GM12878 (cell line): ENCODE results near the gene GRIN3A. TPM values are rescaled to one million over a fixed set of nuclear protein-coding genes. Genes with fewer than 3 reads are reported as not detected.

Experiments
- ATAC-seq: fragments of 200-7000 bp; cut with Tn5 transposase; 3 replicates; pipeline ENCODE4 v1.9.1; 2020; ENCODE audit warnings: mild to moderate bottlenecking, moderate library complexity
- BruUV-seq: library from RNA; stranded (reverse); fragments of 400-500 nt; replicated peaks from 2 replicates; lab custom pipeline; 2021; lab: Mats Ljungman, UMichigan
- CTCF ChIA-PET: fragments of 300-600 bp; sonication (Branson Sonifier 250); formaldehyde crosslinking; extraction: SDS; loops from one replicate; lab custom pipeline; 2021; ENCODE audit warnings: inconsistent platforms; lab: Yijun Ruan, JAX
- POLR2A ChIA-PET: fragments of 350-600 bp; formaldehyde crosslinking; extraction: SDS; loops from one replicate; lab custom pipeline; 2021; ENCODE audit warnings: inconsistent platforms; lab: Charles Lee
- RAD21 ChIA-PET: fragments of 300-600 bp; sonication (Branson Sonifier 250); formaldehyde crosslinking; loops from one replicate; lab custom pipeline; 2023; ENCODE audit warnings: antibody characterized with exemption; ENCODE audit not compliant: unreplicated experiment; lab: Charles Lee
- SMC1A ChIA-PET: fragments of 300-600 bp; sonication (Branson Sonifier 250); formaldehyde crosslinking; loops from one replicate; lab custom pipeline; 2023; ENCODE audit not compliant: unreplicated experiment, uncharacterized antibody; lab: Charles Lee
- DNase-seq: peaks from one replicate; pipeline ENCODE4 v3.0.0-alpha.2; 2011; ENCODE audit warnings: low read depth, low spot score
- FAIRE-seq: peaks from 3 replicates; lab custom pipeline; 2011; peaks lifted over from hg19 to GRCh38; lab: Jason Lieb, UNC
- H2AFZ ChIP-seq: 2 replicates; pipeline ENCODE4 v1.6.0; 2011; ENCODE audit warnings: low read depth, low read length, control low read depth; ENCODE audit not compliant: control insufficient read depth
- H3K27ac ChIP-seq: 2 replicates; pipeline ENCODE4 v1.5.1; 2011; ENCODE audit warnings: control low read depth; ENCODE audit not compliant: control insufficient read depth, insufficient read depth
- H3K27me3 ChIP-seq, 2 experiments: replicated peaks in 1 of 2; 2 replicates each; pipeline versions ENCODE4 v1.6.0 to v1.6.1; 2011; ENCODE audit warnings: low read length in 1 of 2; ENCODE audit not compliant: control insufficient read depth in 2 of 2, insufficient read depth in 2 of 2
- H3K36me3 ChIP-seq, 2 experiments: 2 replicates each; pipeline ENCODE4 v1.5.1; 2011; ENCODE audit warnings: low read length in 1 of 2; ENCODE audit not compliant: control insufficient read depth in 2 of 2, insufficient read depth in 2 of 2
- H3K4me1 ChIP-seq: 2 replicates; pipeline ENCODE4 v1.6.1; 2011; ENCODE audit warnings: mild to moderate bottlenecking, low read length, moderate library complexity, mixed read lengths; ENCODE audit not compliant: control insufficient read depth, insufficient read depth
- H3K4me2 ChIP-seq: 2 replicates; pipeline ENCODE4 v1.6.0; 2011; ENCODE audit warnings: control low read depth; ENCODE audit not compliant: control insufficient read depth, insufficient read depth
- H3K4me3 ChIP-seq: fragments of 200-600 bp; sonication (generic); 2 replicates; pipeline ENCODE4 v1.5.1; 2016
- H3K79me2 ChIP-seq: 2 replicates; pipeline ENCODE4 v1.6.0; 2011; ENCODE audit warnings: low read length; ENCODE audit not compliant: control insufficient read depth, insufficient read depth
- H3K9ac ChIP-seq: 2 replicates; pipeline ENCODE4 v1.8.0; 2011; ENCODE audit warnings: low read length, control low read depth, mixed read lengths; ENCODE audit not compliant: control insufficient read depth, insufficient read depth
- H3K9me3 ChIP-seq: replicated peaks from 3 replicates; pipeline ENCODE4 v1.5.1; 2011; ENCODE audit warnings: mild to moderate bottlenecking, low read length; ENCODE audit not compliant: control insufficient read depth, insufficient read depth
- H4K20me1 ChIP-seq: 2 replicates; pipeline ENCODE4 v1.6.0; 2011; ENCODE audit not compliant: control insufficient read depth, insufficient read depth
- IKZF1 ChIP-seq: fragments of 450-650 bp; conservative IDR thresholded peaks from 2 replicates; pipeline ENCODE4 v1.6.1; 2017; ENCODE audit warnings: antibody characterized with exemption, mild to moderate bottlenecking
- KAT2A ChIP-seq: conservative IDR thresholded peaks from 2 replicates; pipeline ENCODE4 v1.6.1; 2011; ENCODE audit warnings: low read depth, low read length; ENCODE audit not compliant: control insufficient read depth
- NR2C1 ChIP-seq: fragments of 450-650 bp; IDR thresholded peaks from 2 replicates; pipeline ENCODE4 v1.6.1; 2017; ENCODE audit warnings: antibody characterized with exemption, mild to moderate bottlenecking, moderate library complexity
- PAX5 ChIP-seq: IDR thresholded peaks from 2 replicates; pipeline ENCODE4 v1.6.1; 2011; ENCODE audit warnings: low read depth, low read length, borderline replicate concordance
- RCOR1 ChIP-seq: conservative IDR thresholded peaks from 2 replicates; pipeline ENCODE4 v1.6.1; 2012; ENCODE audit warnings: low read depth, low read length, improper control_type of control experiment
- SIN3A ChIP-seq: IDR thresholded peaks from 2 replicates; pipeline ENCODE4 v1.6.1; 2012; ENCODE audit warnings: low read depth, low read length, improper control_type of control experiment
- TCF3 ChIP-seq: IDR thresholded peaks from 2 replicates; pipeline ENCODE4 v1.6.1; 2012; ENCODE audit warnings: low read depth, mild to moderate bottlenecking, low read length, borderline replicate concordance; ENCODE audit not compliant: insufficient read depth
- WGBS: methylation state at CpG from one replicate; pipeline ENCODE4 v1.1.6; 2016; ENCODE audit warnings: low lambda C conversion rate; ENCODE audit not compliant: insufficient replicate concordance, insufficient coverage; ENCODE audit errors: missing lambda C conversion rate; 5-methylcytosine and 5-hydroxymethylcytosine counted together
- in situ Hi-C: fragments of 300-500 bp; cut with MboI; formaldehyde crosslinking; loops from 9 replicates; pipeline ENCODE4 v1.14.3; 2018; ENCODE audit warnings: mixed read lengths
- intact Hi-C: fragments of 100-400 bp; cut with micrococcal nuclease; formaldehyde crosslinking; loops from one replicate; pipeline ENCODE4 v1.14.2; 2022; ENCODE audit not compliant: unreplicated experiment
- polyA plus RNA-seq, 11 experiments: library from polyadenylated mRNA; depleted of rRNA in 4 of 11; unstranded in 6 of 11; stranded (reverse) in 5 of 11; fragments of >200 nt; fragmentation: Nextera tagmentation in 4 of 11; fragmentation: Illumina TruSeq in 1 of 11; extraction: Ambion mirVana in 4 of 11; extraction: Trizol in 1 of 11; gene quantifications; 1 replicate in 1 of 11; 2 replicates in 10 of 11; pipeline versions ENCODE4 v1.2.1 to v1.2.3, GENCODE V29; 2011 to 2016; ENCODE audit warnings: inconsistent platforms in 2 of 11, missing spikeins in 2 of 11, low read depth in 1 of 11
- total RNA-seq, 4 experiments: library from RNA; depleted of rRNA in 3 of 4; stranded (reverse); fragments of >200 nt in 3 of 4; fragmentation: Illumina TruSeq in 1 of 4; extraction: Trizol in 1 of 4; gene quantifications; 2 replicates each; pipeline versions ENCODE4 v1.2.1 to v1.2.3, GENCODE V29; 2013 to 2021
- TF ChIP-seq, protein P1 (sequence below): fragments of 450-650 bp; IDR thresholded peaks from 2 replicates; pipeline ENCODE4 v1.6.1; 2018; ENCODE audit warnings: borderline replicate concordance, mild to moderate bottlenecking; ENCODE audit not compliant: partially characterized antibody
- TF ChIP-seq, protein P2 (sequence below): fragments of 450-650 bp; formaldehyde crosslinking; IDR thresholded peaks from 2 replicates; pipeline ENCODE4 v1.4.0; 2022; ENCODE audit warnings: mild to moderate bottlenecking, moderate library complexity

GRIN3A gene
- total and polyA plus RNA-seq, 10 of the 15 experiments (the other 5 are each of a cell fraction or from before 2014, with no cell fraction given): 0.03 to 0.05 (median 0.04) TPM; not detected in 7

DNA sequence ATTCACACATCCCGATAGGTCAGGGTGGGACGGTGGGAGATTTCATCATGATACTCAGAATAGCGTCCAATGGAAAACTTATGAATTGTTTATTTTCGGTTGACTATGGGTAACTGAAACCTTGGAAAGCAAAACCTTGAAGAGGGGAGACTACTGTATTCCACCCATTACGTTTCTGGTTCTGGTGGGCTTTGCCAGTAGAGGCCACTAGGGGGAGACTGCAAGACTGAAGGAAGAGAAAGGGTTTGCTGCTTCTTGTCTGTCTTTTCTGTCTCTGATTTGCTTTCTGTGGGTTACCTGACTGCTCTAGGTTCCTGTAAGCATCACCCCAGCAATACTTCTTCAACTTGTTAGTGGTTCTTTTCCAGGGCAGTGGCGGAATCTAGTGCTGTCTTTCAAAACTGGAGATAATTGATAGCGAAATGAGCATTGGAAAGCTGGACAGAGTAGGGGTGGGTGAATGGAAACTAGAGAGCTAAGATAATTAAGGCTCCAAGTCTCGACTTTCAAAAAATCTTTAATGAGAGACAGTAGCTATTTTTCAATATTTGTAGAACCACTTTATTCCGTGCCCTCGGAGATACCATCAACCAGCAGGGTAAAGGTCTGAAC, 27.0 kb downstream of the GRIN3A start (continued):
- TF ChIP-seq, protein P1, sequence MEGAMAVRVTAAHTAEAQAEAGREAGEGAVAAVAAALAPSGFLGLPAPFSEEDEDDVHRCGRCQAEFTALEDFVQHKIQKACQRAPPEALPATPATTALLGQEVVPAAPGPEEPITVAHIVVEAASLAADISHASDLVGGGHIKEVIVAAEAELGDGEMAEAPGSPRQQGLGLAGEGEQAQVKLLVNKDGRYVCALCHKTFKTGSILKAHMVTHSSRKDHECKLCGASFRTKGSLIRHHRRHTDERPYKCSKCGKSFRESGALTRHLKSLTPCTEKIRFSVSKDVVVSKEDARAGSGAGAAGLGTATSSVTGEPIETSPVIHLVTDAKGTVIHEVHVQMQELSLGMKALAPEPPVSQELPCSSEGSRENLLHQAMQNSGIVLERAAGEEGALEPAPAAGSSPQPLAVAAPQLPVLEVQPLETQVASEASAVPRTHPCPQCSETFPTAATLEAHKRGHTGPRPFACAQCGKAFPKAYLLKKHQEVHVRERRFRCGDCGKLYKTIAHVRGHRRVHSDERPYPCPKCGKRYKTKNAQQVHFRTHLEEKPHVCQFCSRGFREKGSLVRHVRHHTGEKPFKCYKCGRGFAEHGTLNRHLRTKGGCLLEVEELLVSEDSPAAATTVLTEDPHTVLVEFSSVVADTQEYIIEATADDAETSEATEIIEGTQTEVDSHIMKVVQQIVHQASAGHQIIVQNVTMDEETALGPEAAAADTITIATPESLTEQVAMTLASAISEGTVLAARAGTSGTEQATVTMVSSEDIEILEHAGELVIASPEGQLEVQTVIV: no peak
- TF ChIP-seq, all 136 proteins: peak for 3

DNA sequence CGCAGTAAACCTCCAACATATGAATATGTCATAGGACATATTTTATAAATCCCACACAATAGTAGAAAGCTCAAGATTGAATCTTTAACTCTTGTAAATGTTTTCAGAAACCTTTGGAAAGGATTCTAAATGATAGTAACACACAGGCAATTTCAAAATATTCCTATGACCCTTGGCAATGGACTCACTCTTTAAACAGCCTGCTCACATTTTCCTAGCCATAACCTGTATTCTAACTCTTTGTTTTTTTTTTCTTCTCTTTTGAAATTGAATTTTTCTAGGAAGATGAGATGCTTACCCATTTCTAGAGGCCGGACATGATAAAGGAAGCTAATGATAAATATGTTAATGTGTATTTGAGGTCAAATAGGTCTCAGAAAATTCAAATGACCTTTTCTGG, 29.6 kb downstream of the GRIN3A start:
- FAIRE-seq (no peak), DNase-seq (no peak), ATAC-seq (no peak)
- ChIA-PET SMC1A (interaction anchor here (1.4 kb wide), 1 partner anchor 13 kb away, joined by 3 read pairs; no protein-coding TSS in a partner anchor), POLR2A (no interaction called here), CTCF (no interaction called here), RAD21 (no interaction called here)
- H3K9me3 ChIP-seq: no peaks in the 10 kb centered on the region
- no peak overlapping the region for H3K4me3 ChIP-seq
- intact Hi-C loops (loop anchor here (5.0 kb wide), 1 partner anchor 107 kb away; no protein-coding TSS in a partner anchor), in situ Hi-C loops (no loop called here)
- H3K27ac ChIP-seq: no peak overlapping the region
- H3K4me1 ChIP-seq: no peaks in the 10 kb centered on the region; the same call in 1 of the 2 replicates
- H3K27me3 ChIP-seq: no peaks in the 10 kb centered on the region; a peak in 2 of 4 replicates
- H3K4me2 ChIP-seq: no peak overlapping the region
- TF ChIP-seq SIN3A (no peak), IKZF1 (no peak), PAX5 (no peak), KAT2A (no peak), TCF3 (no peak), RCOR1 (no peak), NR2C1 (no peak)
- TF ChIP-seq, protein P2, sequence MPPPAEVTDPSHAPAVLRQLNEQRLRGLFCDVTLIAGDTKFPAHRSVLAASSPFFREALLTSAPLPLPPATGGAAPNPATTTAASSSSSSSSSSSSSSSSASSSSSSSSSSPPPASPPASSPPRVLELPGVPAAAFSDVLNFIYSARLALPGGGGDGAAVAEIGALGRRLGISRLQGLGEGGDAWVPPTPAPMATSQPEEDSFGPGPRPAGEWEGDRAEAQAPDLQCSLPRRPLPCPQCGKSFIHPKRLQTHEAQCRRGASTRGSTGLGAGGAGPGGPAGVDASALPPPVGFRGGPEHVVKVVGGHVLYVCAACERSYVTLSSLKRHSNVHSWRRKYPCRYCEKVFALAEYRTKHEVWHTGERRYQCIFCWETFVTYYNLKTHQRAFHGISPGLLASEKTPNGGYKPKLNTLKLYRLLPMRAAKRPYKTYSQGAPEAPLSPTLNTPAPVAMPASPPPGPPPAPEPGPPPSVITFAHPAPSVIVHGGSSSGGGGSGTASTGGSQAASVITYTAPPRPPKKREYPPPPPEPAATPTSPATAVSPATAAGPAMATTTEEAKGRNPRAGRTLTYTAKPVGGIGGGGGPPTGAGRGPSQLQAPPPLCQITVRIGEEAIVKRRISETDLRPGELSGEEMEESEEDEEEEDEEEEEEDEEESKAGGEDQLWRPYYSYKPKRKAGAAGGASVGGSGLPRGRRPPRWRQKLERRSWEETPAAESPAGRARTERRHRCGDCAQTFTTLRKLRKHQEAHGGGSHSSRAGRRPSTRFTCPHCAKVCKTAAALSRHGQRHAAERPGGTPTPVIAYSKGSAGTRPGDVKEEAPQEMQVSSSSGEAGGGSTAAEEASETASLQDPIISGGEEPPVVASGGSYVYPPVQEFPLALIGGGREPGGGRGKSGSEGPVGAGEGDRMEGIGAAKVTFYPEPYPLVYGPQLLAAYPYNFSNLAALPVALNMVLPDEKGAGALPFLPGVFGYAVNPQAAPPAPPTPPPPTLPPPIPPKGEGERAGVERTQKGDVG: no peak
- H4K20me1 ChIP-seq: no peaks in the 10 kb centered on the region
- no peak overlapping the region for H2AFZ ChIP-seq
- no TSS peak for BruUV-seq
- 0% methylated on average over 2 of the region's 2 CpGs for WGBS
- no peaks in the 10 kb centered on the region for H3K79me2 ChIP-seq
- no peak overlapping the region for H3K9ac ChIP-seq
- H3K36me3 ChIP-seq: no peaks in the 10 kb centered on the region
